H1 (cell line): ENCODE results near the gene POU2F1. TPM values are rescaled to one million over a fixed set of nuclear protein-coding genes. Genes with fewer than 3 reads are reported as not detected.

ENCODE experiments used
- CTCF ChIA-PET: fragments of 300-600 bp; sonication (Branson Sonifier 250); formaldehyde crosslinking; loops from one replicate; lab custom pipeline; 2021; ENCODE audit not compliant: partially characterized antibody; lab: Charles Lee
- POLR2A ChIA-PET: fragments of 300-600 bp; sonication (Branson Sonifier 250); formaldehyde crosslinking; loops from one replicate; lab custom pipeline; 2021; ENCODE audit warnings: inconsistent platforms; ENCODE audit not compliant: partially characterized antibody; lab: Charles Lee
- DNase-seq, 2 experiments: peaks; one replicate each; pipeline versions ENCODE4 v3.0.0 to v3.0.0-alpha.2; 2010 to 2022; ENCODE audit warnings: low spot score in 2 of 2, low read depth in 1 of 2, mixed read lengths in 1 of 2
- FAIRE-seq: peaks from 2 replicates; lab custom pipeline; 2011; peaks lifted over from hg19 to GRCh38; lab: Jason Lieb, UNC
- H2AFZ ChIP-seq: 2 replicates; pipeline ENCODE4 v1.8.1; 2012; ENCODE audit warnings: low read length, inconsistent platforms
- H2AK5ac ChIP-seq: 2 replicates; pipeline ENCODE4 v1.6.1; 2013; ENCODE audit warnings: low read depth, low read length
- H2BK120ac ChIP-seq: replicated peaks from 2 replicates; pipeline ENCODE3; 2013; ENCODE audit warnings: low read depth, low read length, inconsistent platforms
- H2BK12ac ChIP-seq: 2 replicates; pipeline ENCODE4 v1.6.1; 2013; ENCODE audit warnings: low read depth, low read length
- H2BK15ac ChIP-seq: 2 replicates; pipeline ENCODE4 v1.6.1; 2013; ENCODE audit warnings: low read length
- H2BK20ac ChIP-seq: 2 replicates; pipeline ENCODE4 v1.6.1; 2013; ENCODE audit warnings: low read length
- H2BK5ac ChIP-seq: 2 replicates; pipeline ENCODE4 v1.6.1; 2013; ENCODE audit warnings: low read depth, low read length
- H3K14ac ChIP-seq: 2 replicates; pipeline ENCODE4 v1.6.1; 2013; ENCODE audit warnings: inconsistent platforms; ENCODE audit not compliant: insufficient read length
- H3K18ac ChIP-seq: 2 replicates; pipeline ENCODE4 v1.6.1; 2013; ENCODE audit warnings: low read length; ENCODE audit errors: extremely low read depth
- H3K23ac ChIP-seq: 2 replicates; pipeline ENCODE4 v1.6.1; 2013; ENCODE audit warnings: inconsistent platforms; ENCODE audit not compliant: insufficient read length
- H3K23me2 ChIP-seq: 2 replicates; pipeline ENCODE4 v1.6.1; 2013; ENCODE audit warnings: low read depth, low read length
- H3K27ac ChIP-seq: 2 replicates; pipeline ENCODE4 v1.6.1; 2011; ENCODE audit warnings: low read depth, low read length, inconsistent platforms
- H3K27me3 ChIP-seq, 4 experiments: replicated peaks in 1 of 4; 1 replicate in 1 of 4; 2 replicates in 3 of 4; pipeline versions ENCODE4 v1.6.1 to v1.8.1; 2011 to 2013; ENCODE audit warnings: low read length in 3 of 4, mild to moderate bottlenecking in 3 of 4, inconsistent platforms in 2 of 4, mixed read lengths in 2 of 4, moderate library complexity in 1 of 4; ENCODE audit not compliant: control insufficient read depth in 3 of 4, insufficient read depth in 3 of 4; ENCODE audit errors: extremely low read depth in 1 of 4
- H3K36me3 ChIP-seq, 4 experiments: 2 replicates each; pipeline versions ENCODE4 v1.6.1 to v1.8.1; 2011 to 2013; ENCODE audit warnings: mild to moderate bottlenecking in 4 of 4, low read length in 3 of 4, moderate library complexity in 2 of 4, control low read depth in 1 of 4, inconsistent platforms in 1 of 4; ENCODE audit not compliant: insufficient read depth in 4 of 4, control insufficient read depth in 2 of 4
- H3K4ac ChIP-seq: replicated peaks from 2 replicates; pipeline ENCODE3; 2013; ENCODE audit warnings: low read length, low read depth, mixed read lengths, inconsistent platforms; ENCODE audit not compliant: insufficient read length
- H3K4me1 ChIP-seq, 4 experiments: replicated peaks in 1 of 4; 1 replicate in 1 of 4; 2 replicates in 3 of 4; pipeline versions ENCODE4 v1.6.1 to v1.8.1; 2011 to 2013; ENCODE audit warnings: low read length in 3 of 4, inconsistent platforms in 2 of 4, mixed read lengths in 1 of 4; ENCODE audit not compliant: insufficient read depth in 4 of 4, control insufficient read depth in 3 of 4
- H3K4me2 ChIP-seq, 2 experiments: 2 replicates each; pipeline versions ENCODE4 v1.6.1 to v1.8.1; 2011 to 2013; ENCODE audit warnings: low read depth in 2 of 2, low read length in 2 of 2, control low read depth in 1 of 2, inconsistent platforms in 1 of 2, mild to moderate bottlenecking in 1 of 2; ENCODE audit not compliant: insufficient read depth in 1 of 2
- H3K4me3 ChIP-seq, 4 experiments: fragments of 200-600, 300-600 bp in 1 of 4; sonication (generic), shearing (Covaris generic), sonication (Bioruptor Twin) in 1 of 4; 2 replicates each; pipeline versions ENCODE4 v1.5.1 to v1.8.1; 2011 to 2016; ENCODE audit warnings: low read length in 4 of 4, low read depth in 3 of 4, control low read depth in 2 of 4, inconsistent platforms in 2 of 4, mild to moderate bottlenecking in 2 of 4, mixed read lengths in 1 of 4, moderate library complexity in 1 of 4; ENCODE audit not compliant: insufficient read depth in 2 of 4; ENCODE audit errors: extremely low read depth in 1 of 4
- H3K56ac ChIP-seq: replicated peaks from 2 replicates; pipeline ENCODE3; 2013; ENCODE audit warnings: low read depth, mild to moderate bottlenecking, mixed read lengths, low read length, inconsistent platforms; ENCODE audit not compliant: insufficient read length
- H3K79me1 ChIP-seq: 2 replicates; pipeline ENCODE4 v1.6.1; 2013; ENCODE audit warnings: low read depth, low read length, control low read depth
- H3K79me2 ChIP-seq, 2 experiments: 2 replicates each; pipeline versions ENCODE4 v1.6.1 to v1.8.1; 2012 to 2013; ENCODE audit warnings: low read length in 2 of 2, mild to moderate bottlenecking in 2 of 2, inconsistent platforms in 1 of 2; ENCODE audit not compliant: insufficient read depth in 2 of 2, control insufficient read depth in 1 of 2
- H3K9ac ChIP-seq, 4 experiments: replicated peaks in 1 of 4; 1 replicate in 1 of 4; 2 replicates in 3 of 4; pipeline versions ENCODE4 v1.6.1 to v1.8.1; 2011 to 2013; ENCODE audit warnings: low read depth in 3 of 4, low read length in 3 of 4, control low read depth in 2 of 4, mild to moderate bottlenecking in 2 of 4, moderate library complexity in 2 of 4, inconsistent platforms in 1 of 4; ENCODE audit errors: extremely low read depth in 1 of 4
- H3K9me3 ChIP-seq, 2 experiments: 2 replicates each; pipeline versions ENCODE4 v1.6.1 to v1.8.1; 2012 to 2013; ENCODE audit warnings: mild to moderate bottlenecking in 2 of 2, moderate library complexity in 2 of 2, control low read depth in 1 of 2, inconsistent platforms in 1 of 2, low read depth in 1 of 2, low read length in 1 of 2, mixed read lengths in 1 of 2; ENCODE audit not compliant: insufficient read depth in 2 of 2
- H4K20me1 ChIP-seq, 2 experiments: replicated peaks in 1 of 2; 2 replicates each; pipeline versions ENCODE3 to v1.8.1; 2011 to 2013; ENCODE audit warnings: inconsistent platforms in 2 of 2, low read length in 2 of 2, mild to moderate bottlenecking in 1 of 2; ENCODE audit not compliant: insufficient read depth in 2 of 2, control insufficient read depth in 1 of 2
- H4K5ac ChIP-seq: 2 replicates; pipeline ENCODE4 v1.6.1; 2013; ENCODE audit warnings: low read length, low read depth, mixed read lengths, inconsistent platforms; ENCODE audit not compliant: insufficient read length
- H4K8ac ChIP-seq: 2 replicates; pipeline ENCODE4 v1.8.0; 2013; ENCODE audit warnings: mild to moderate bottlenecking, moderate library complexity, low read length, inconsistent platforms; ENCODE audit not compliant: insufficient read depth; ENCODE audit errors: extremely low read depth
- H4K91ac ChIP-seq: replicated peaks from 2 replicates; pipeline ENCODE3; 2013; ENCODE audit warnings: low read length, mixed read lengths, inconsistent platforms; ENCODE audit not compliant: insufficient read length
- BACH1 ChIP-seq: IDR thresholded peaks from 2 replicates; pipeline ENCODE4 v1.6.1; 2012; ENCODE audit warnings: low read length, improper control_type of control experiment
- CEBPB ChIP-seq: IDR thresholded peaks from 2 replicates; pipeline ENCODE4 v1.6.1; 2012; ENCODE audit warnings: low read depth, low read length
- CTCF ChIP-seq, 3 experiments: IDR thresholded peaks; 1 replicate in 2 of 3; 2 replicates in 1 of 3; pipeline versions ENCODE4 v1.5.1 to v1.6.1; 2011; ENCODE audit warnings: low read length in 3 of 3, mild to moderate bottlenecking in 3 of 3, inconsistent platforms in 2 of 3, low read depth in 1 of 3, moderate library complexity in 1 of 3; ENCODE audit not compliant: insufficient read depth in 1 of 3; ENCODE audit errors: control extremely low read depth in 1 of 3
- FOSL1 ChIP-seq: IDR thresholded peaks from 2 replicates; pipeline ENCODE4 v1.6.1; 2011; ENCODE audit warnings: mild to moderate bottlenecking, low read depth, low read length, moderate library complexity; ENCODE audit not compliant: insufficient read depth
- JUND ChIP-seq: IDR thresholded peaks from 2 replicates; pipeline ENCODE4 v1.6.1; 2011; ENCODE audit warnings: mild to moderate bottlenecking, improper control_type of control experiment, low read length
- KDM4A ChIP-seq: IDR thresholded peaks from one replicate; pipeline ENCODE4 v1.7.1; 2012; ENCODE audit warnings: low read depth, mild to moderate bottlenecking, moderate library complexity, low read length, inconsistent platforms; ENCODE audit not compliant: severe bottlenecking
- KDM5A ChIP-seq: fragments of 200-600 bp; IDR thresholded peaks from 2 replicates; pipeline ENCODE4 v1.7.1; 2012; ENCODE audit warnings: mild to moderate bottlenecking, low read length, inconsistent platforms, mixed read lengths
- MAFK ChIP-seq: IDR thresholded peaks from 2 replicates; pipeline ENCODE4 v1.6.1; 2012; ENCODE audit warnings: low read depth, mild to moderate bottlenecking, improper control_type of control experiment, low read length
- SP1 ChIP-seq: IDR thresholded peaks from 2 replicates; pipeline ENCODE4 v1.6.1; 2011; ENCODE audit warnings: low read depth, low read length
- TAF7 ChIP-seq: optimal IDR thresholded peaks from 2 replicates; pipeline ENCODE3; 2011; ENCODE audit warnings: low read depth, mild to moderate bottlenecking, inconsistent platforms, low read length, moderate library complexity, borderline replicate concordance
- ZNF274 ChIP-seq: IDR thresholded peaks from 2 replicates; pipeline ENCODE4 v1.7.0; 2012; ENCODE audit warnings: low read length, borderline replicate concordance; ENCODE audit errors: extremely low read depth
- WGBS, 2 experiments: shearing (Covaris generic) in 1 of 2; methylation state at CpG; one replicate each; pipeline versions ENCODE4 v1.1.6 to v1.1.7; 2013 to 2015; ENCODE audit warnings: low lambda C conversion rate in 2 of 2, mixed read lengths in 2 of 2, inconsistent platforms in 1 of 2, low coverage in 1 of 2, missing lambda C conversion rate in 1 of 2; ENCODE audit not compliant: insufficient replicate concordance in 2 of 2, insufficient coverage in 1 of 2, insufficient read length in 1 of 2; ENCODE audit errors: extremely low coverage in 1 of 2, missing lambda C conversion rate in 1 of 2; 5-methylcytosine and 5-hydroxymethylcytosine counted together
- polyA plus RNA-seq, 7 experiments: library from polyadenylated mRNA; depleted of rRNA in 3 of 7; stranded (reverse) in 5 of 7; unstranded in 2 of 7; fragments of >200 nt in 5 of 7; fragments of 200-250 nt in 2 of 7; gene quantifications; 1 replicate in 5 of 7; 2 replicates in 1 of 7; 4 replicates in 1 of 7; pipeline versions ENCODE4 v1.2.1 to v1.2.3, GENCODE V29; 2011 to 2013; ENCODE audit warnings: missing spikeins in 2 of 7, mixed read lengths in 2 of 7
- total RNA-seq: library from RNA; stranded (reverse); fragmentation: NEBNext Ultra II Directional; extraction: Animal tissue kit (Norgen Biotek cat#: 25700); gene quantifications from 2 replicates; pipeline ENCODE4 v1.2.1, GENCODE V29; 2021

The POU2F1 gene
- total and polyA plus RNA-seq, 2 of the 8 experiments (the other 6 are each of a cell fraction or from before 2014, with no cell fraction given) = 37.0 to 57.2 TPM

GRCh38 chr1:167462341-167462740, 241.7 kb downstream of the POU2F1 start:
- H4K91ac ChIP-seq = no peak overlapping the region
- H2BK5ac ChIP-seq = no peak overlapping the region
- H3K23ac ChIP-seq = no peak overlapping the region
- H3K79me1 ChIP-seq = no peaks in the 10 kb centered on the region
- TF ChIP-seq FOSL1 = no peak
- TF ChIP-seq KDM5A = no peak
- TF ChIP-seq CTCF (IDR thresholded peaks at IDR 0.05; ENCODE audit: control extremely low read depth in 1 of 3, insufficient read depth in 1 of 3, low read depth in 1 of 3, low read length in 3 of 3) = no peak
- no peak for TF ChIP-seq CEBPB
- no peak for TF ChIP-seq ZNF274
- TF ChIP-seq SP1 = no peak
- no peak for TF ChIP-seq BACH1
- TF ChIP-seq TAF7 = no peak
- no peak for TF ChIP-seq KDM4A
- TF ChIP-seq MAFK = no peak
- no peak for TF ChIP-seq JUND
- DNase-seq = no peak
- peaks cover 0 to 2% (median under 1%) of the 10 kb centered on the region in 4 experiments; a peak in 4 of 7 replicates for H3K27me3 ChIP-seq
- peaks cover 3 to 12% (median 5%) of the 10 kb centered on the region in 4 experiments for H3K4me1 ChIP-seq
- POLR2A ChIA-PET = no interaction called here
- no peak overlapping the region for H3K14ac ChIP-seq
- H4K20me1 ChIP-seq = no peaks in the 10 kb centered on the region
- H2AK5ac ChIP-seq = no peak overlapping the region
- H2BK12ac ChIP-seq = no peak overlapping the region
- no peak overlapping the region for H2AFZ ChIP-seq
- H3K56ac ChIP-seq = no peak overlapping the region
- H3K9me3 ChIP-seq = no peaks in the 10 kb centered on the region
- CTCF ChIA-PET = no interaction called here
- no peak overlapping the region for H2BK20ac ChIP-seq
- 93% methylated on average over 8 of the region's 8 CpGs; no CpG with 5 or more reads in 1 of the 2 experiments for WGBS, 2 experiments
- no peak overlapping the region for H3K4ac ChIP-seq
- H3K23me2 ChIP-seq = no peaks in the 10 kb centered on the region
- FAIRE-seq = no peak
- no peak overlapping the region for H4K8ac ChIP-seq
- no peak overlapping the region for H3K4me2 ChIP-seq
- H3K27ac ChIP-seq = no peak overlapping the region
- H3K18ac ChIP-seq = no peak overlapping the region
- no peak overlapping the region for H2BK15ac ChIP-seq
- no peaks in the 10 kb centered on the region for H3K79me2 ChIP-seq
- no peak overlapping the region for H3K4me3 ChIP-seq
- H2BK120ac ChIP-seq = no peak overlapping the region
- no peak overlapping the region for H4K5ac ChIP-seq
- H3K36me3 ChIP-seq = no peaks in the 10 kb centered on the region
- no peak overlapping the region for H3K9ac ChIP-seq
